Measurements from ENCODE around the gene PYGM. TPM values are rescaled to one million over a fixed set of nuclear protein-coding genes. Genes with fewer than 3 reads are reported as not detected.

PYGM gene
- total RNA-seq, 1 donor from 2014 or later = 0.26 TPM

DNA sequence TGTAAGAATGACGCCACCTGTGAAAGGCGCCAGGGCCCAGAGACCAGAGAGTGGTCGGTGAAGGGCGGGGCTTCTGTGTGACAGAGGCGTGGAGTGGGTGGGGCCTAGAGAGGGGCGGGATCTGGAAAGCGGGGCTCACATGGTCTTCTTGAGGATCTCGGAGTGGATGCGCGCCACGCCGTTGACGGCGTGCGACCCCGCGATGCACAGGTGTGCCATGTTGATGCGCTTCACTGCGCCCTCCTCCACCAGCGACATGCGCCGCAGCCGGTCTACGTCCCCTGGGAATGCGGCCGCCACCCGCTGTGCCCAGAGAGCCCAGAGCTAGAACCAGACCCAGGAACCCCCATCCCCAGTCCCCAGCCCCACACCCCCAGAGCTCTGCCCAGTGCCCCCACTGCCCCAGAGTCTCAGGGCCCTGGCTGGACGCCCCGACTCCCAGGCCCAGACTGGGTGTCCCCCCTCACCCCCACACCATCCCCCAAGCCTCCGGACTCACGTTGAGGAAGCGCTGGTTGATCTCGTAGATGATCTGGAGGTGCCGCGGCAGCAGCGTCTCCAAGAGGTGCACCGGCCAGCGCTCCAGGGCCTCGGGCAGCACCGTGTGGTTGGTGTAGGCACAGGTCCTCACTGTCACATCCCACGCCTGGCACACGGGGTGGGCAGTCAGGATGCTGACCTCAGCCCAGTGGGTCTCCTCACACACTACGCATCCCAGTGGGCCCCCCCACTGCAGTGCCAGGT, 6.2 kb downstream of the PYGM start:
- TF ChIP-seq, protein P1, sequence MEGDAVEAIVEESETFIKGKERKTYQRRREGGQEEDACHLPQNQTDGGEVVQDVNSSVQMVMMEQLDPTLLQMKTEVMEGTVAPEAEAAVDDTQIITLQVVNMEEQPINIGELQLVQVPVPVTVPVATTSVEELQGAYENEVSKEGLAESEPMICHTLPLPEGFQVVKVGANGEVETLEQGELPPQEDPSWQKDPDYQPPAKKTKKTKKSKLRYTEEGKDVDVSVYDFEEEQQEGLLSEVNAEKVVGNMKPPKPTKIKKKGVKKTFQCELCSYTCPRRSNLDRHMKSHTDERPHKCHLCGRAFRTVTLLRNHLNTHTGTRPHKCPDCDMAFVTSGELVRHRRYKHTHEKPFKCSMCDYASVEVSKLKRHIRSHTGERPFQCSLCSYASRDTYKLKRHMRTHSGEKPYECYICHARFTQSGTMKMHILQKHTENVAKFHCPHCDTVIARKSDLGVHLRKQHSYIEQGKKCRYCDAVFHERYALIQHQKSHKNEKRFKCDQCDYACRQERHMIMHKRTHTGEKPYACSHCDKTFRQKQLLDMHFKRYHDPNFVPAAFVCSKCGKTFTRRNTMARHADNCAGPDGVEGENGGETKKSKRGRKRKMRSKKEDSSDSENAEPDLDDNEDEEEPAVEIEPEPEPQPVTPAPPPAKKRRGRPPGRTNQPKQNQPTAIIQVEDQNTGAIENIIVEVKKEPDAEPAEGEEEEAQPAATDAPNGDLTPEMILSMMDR (IDR thresholded peaks at IDR 0.05; ENCODE audit: insufficient read depth, low read length, severe bottlenecking) = no peak

DNA sequence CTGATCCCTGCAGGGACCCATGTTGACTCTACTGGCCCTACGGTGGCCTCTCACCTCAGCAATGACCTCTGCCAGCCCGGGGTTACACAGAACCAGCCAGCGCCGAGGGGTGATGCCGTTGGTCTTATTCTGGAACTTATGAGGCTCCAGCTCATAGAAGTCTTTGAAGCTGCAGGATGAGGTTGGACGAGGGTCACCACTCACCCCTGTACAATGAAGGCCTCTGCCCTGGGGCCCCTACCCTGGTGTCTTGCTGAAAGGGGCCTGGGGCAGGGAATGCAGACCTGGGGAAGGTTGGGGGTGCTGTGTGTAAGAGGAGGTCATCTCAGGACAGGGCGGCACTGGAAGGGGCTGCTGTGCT, 6.8 kb downstream of the PYGM start:
- Histone ChIP-seq H3K4me3 (ENCODE audit: low read depth, low read length) (no peak overlapping the region), H3K36me3 (ENCODE audit: control insufficient read depth, insufficient read depth, low read length) (no peaks in the 10 kb centered on the region), H3K27me3 (ENCODE audit: control insufficient read depth, insufficient read depth, low read length) (peaks cover 2% of the 10 kb centered on the region)
- FAIRE-seq (no peak), DNase-seq (ENCODE audit: low read depth) (no peak)
- TF ChIP-seq, protein P1 (IDR thresholded peaks at IDR 0.05; ENCODE audit: insufficient read depth, low read length, severe bottlenecking) = no peak

More for the DNA sequence above, 6.2 kb downstream of the PYGM start:
- FAIRE-seq = no peak
- Histone ChIP-seq H3K36me3 (ENCODE audit: control insufficient read depth, insufficient read depth, low read length) (no peaks in the 10 kb centered on the region), H3K27me3 (ENCODE audit: control insufficient read depth, insufficient read depth, low read length) (peaks cover 2% of the 10 kb centered on the region), H3K4me3 (ENCODE audit: low read depth, low read length) (no peak overlapping the region)
- DNase-seq (ENCODE audit: low read depth) = no peak

DNA sequence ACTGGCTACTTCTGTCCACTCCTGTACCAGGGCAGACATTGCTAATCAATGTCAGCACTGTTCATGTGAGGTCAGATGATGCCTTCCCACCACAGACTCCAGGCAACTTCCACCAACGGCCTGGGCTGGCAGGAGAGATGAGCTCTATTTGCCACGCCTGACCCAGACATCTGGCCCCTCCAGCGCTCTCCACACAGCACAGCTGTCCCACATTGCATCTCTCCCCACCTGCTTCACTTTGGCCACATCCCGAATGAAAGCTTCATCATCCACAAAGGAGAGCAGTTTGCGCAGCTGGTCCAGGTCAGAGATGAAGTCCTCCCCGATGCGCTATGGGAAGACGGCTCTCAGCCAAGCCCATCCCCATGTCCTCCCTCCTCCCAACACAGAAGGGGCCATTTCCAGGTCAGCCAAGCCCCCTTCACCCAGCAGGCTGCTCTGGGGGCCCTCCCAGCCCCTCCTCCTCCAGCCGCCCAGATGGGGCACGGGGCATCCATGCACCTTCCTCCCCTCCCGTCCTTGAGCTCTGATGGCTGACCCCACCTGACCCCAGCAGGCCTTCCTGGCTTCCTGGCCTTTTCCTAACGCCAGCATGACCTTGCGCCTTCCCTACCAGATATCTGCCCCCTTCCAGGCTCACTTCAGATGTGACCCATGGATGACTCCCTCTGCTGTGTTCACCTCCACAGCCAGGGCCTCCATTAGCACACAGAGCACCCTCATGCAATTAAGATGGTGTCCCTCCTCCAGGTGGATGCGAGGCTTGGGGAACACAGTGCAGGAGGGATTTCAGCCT, 7.4 kb downstream of the PYGM start:
- no peak for DNase-seq (ENCODE audit: low read depth)
- no peaks in the 10 kb centered on the region for H3K36me3 ChIP-seq (ENCODE audit: control insufficient read depth, insufficient read depth, low read length)
- peaks cover 2% of the 10 kb centered on the region for H3K27me3 ChIP-seq (ENCODE audit: control insufficient read depth, insufficient read depth, low read length)
- no peak overlapping the region for H3K4me3 ChIP-seq (ENCODE audit: low read depth, low read length)
- FAIRE-seq = no peak
- TF ChIP-seq, protein P1 (IDR thresholded peaks at IDR 0.05; ENCODE audit: insufficient read depth, low read length, severe bottlenecking) = no peak

DNA sequence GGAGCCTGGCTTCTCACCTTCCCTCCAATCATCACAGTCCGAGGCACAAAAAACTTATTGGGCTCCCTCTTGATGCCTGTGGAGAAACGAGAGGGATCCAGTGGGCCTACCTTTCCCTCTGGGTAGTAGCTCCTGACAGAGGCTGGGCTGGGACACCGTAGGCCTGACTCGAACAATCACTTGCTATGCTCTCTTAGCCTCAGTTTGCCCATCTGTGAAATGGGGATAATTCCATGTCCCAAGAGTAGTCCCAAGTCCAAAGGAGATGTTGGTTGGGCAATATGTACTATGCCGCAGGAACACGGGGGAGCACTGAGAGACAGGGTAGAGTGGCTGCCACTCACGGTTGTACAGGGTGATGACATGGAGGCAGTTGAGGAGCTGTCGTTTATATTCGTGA, 8.2 kb downstream of the PYGM start:
- H3K27me3 ChIP-seq (ENCODE audit: control insufficient read depth, insufficient read depth, low read length) = peaks cover 2% of the 10 kb centered on the region
- TF ChIP-seq, protein P1 (IDR thresholded peaks at IDR 0.05; ENCODE audit: insufficient read depth, low read length, severe bottlenecking) = no peak
- FAIRE-seq = no peak
- no peaks in the 10 kb centered on the region for H3K36me3 ChIP-seq (ENCODE audit: control insufficient read depth, insufficient read depth, low read length)
- no peak overlapping the region for H3K4me3 ChIP-seq (ENCODE audit: low read depth, low read length)
- DNase-seq (ENCODE audit: low read depth) = no peak

DNA sequence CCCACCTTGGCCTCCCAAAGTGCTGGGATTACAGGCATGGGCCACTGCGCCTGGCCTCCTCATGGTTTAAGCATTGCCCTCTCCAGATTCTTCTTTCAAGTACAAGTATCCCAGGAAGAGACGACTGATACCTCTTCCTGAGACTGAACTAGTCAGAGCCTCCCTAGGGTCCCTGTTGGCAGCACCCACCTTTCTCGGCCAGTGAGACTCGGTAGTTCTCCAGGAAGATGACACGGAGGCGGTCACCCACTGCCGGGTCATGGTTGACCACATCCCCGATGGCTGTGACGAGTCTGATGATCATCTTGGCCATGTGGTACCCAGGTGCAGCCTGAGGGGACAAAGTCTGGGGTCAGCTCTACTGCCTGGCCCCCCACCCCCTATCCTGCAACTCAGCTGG, 8.6 kb downstream of the PYGM start:
- no peak for FAIRE-seq
- no peak for DNase-seq (ENCODE audit: low read depth)
- Histone ChIP-seq H3K4me3 (ENCODE audit: low read depth, low read length) (no peak overlapping the region), H3K27me3 (ENCODE audit: control insufficient read depth, insufficient read depth, low read length) (peaks cover 2% of the 10 kb centered on the region), H3K36me3 (ENCODE audit: control insufficient read depth, insufficient read depth, low read length) (no peaks in the 10 kb centered on the region)
- TF ChIP-seq, protein P1 (IDR thresholded peaks at IDR 0.05; ENCODE audit: insufficient read depth, low read length, severe bottlenecking) = no peak
